Sigmoid colon (tissue), 7 donors: ENCODE data around the gene IFIT1. TPM values are rescaled to one million over a fixed set of nuclear protein-coding genes. Genes with fewer than 3 reads are reported as not detected.

Source experiments
- DNase-seq: peaks from one replicate; pipeline ENCODE4 v3.0.0-alpha.2; 2019
- H3K27ac ChIP-seq, 4 donors: fragments of 200-600 bp; sonication (generic); one replicate each; pipeline ENCODE4 v1.5.1; 2016 to 2019; ENCODE audit warnings: mild to moderate bottlenecking in 1 of 4
- H3K27me3 ChIP-seq, 3 donors: fragments of 200-600 bp; sonication (generic); one replicate each; pipeline ENCODE4 v1.5.1; 2019; ENCODE audit warnings: mild to moderate bottlenecking in 1 of 3
- H3K36me3 ChIP-seq, 4 donors: fragments of 200-600 bp; sonication (generic); one replicate each; pipeline ENCODE4 v1.5.1; 2016 to 2019
- H3K4me1 ChIP-seq, 4 donors: fragments of 200-600 bp; sonication (generic); one replicate each; pipeline ENCODE4 v1.5.1; 2017 to 2019
- H3K4me3 ChIP-seq, 4 donors: fragments of 200-600 bp; sonication (generic); one replicate each; pipeline ENCODE4 v1.5.1; 2017 to 2019; ENCODE audit warnings: mild to moderate bottlenecking in 2 of 4, moderate library complexity in 1 of 4
- H3K9me3 ChIP-seq, 4 donors: fragments of 200-600 bp in 3 of 4; sonication (generic) in 3 of 4; one replicate each; pipeline versions ENCODE4 v1.5.1 to v1.6.1; 2013 to 2019
- EP300 ChIP-seq, 4 donors: sonication (generic); formaldehyde crosslinking; IDR thresholded peaks; one replicate each; pipeline ENCODE4 v1.6.1; 2017; ENCODE audit warnings: antibody characterized with exemption in 4 of 4
- POLR2A ChIP-seq, 2 donors: fragments of 450-650 bp; IDR thresholded peaks; one replicate each; pipeline ENCODE4 v1.6.1; 2016; ENCODE audit warnings: antibody characterized with exemption in 2 of 2, mild to moderate bottlenecking in 2 of 2, moderate library complexity in 2 of 2
- POLR2AphosphoS5 ChIP-seq, 4 donors: sonication (generic); formaldehyde crosslinking; IDR thresholded peaks; one replicate each; pipeline ENCODE4 v1.6.1; 2017; ENCODE audit warnings: antibody characterized with exemption in 4 of 4
- WGBS, 2 donors: extraction: QIAGEN DNeasy Blood & Tissue Kit; methylation state at CpG; one replicate each; pipeline ENCODE4 v1.1.7; 2013; 5-methylcytosine and 5-hydroxymethylcytosine counted together
- intact Hi-C: fragments of 100-400 bp; cut with DNase I; formaldehyde crosslinking; loops from one replicate; pipeline ENCODE4 v1.15.1; 2023
- polyA plus RNA-seq, 3 donors: library from polyadenylated mRNA; stranded (reverse); fragments of 200-250 nt; gene quantifications; one replicate each; pipeline ENCODE4 v1.2.3, GENCODE V29; 2013
- total RNA-seq, 4 donors: library from RNA; depleted of rRNA; stranded (reverse); fragments of >200 nt; gene quantifications; one replicate each; pipeline ENCODE4 v1.1.0, GENCODE V29; 2016
- TF ChIP-seq, protein P1 (sequence below), 4 experiments: fragments of 450-650 bp in 3 of 4; fragments of 200-600 bp in 1 of 4; IDR thresholded peaks; one replicate each; pipeline ENCODE4 v1.5.1; 2016 to 2019; ENCODE audit warnings: antibody characterized with exemption in 4 of 4, mild to moderate bottlenecking in 3 of 4, moderate library complexity in 2 of 4
- donor health status: healthy with polysubstance abuse.
- donor health status: Bipolar disorder and iron deficiency.
- donor health status: healthy.

The IFIT1 gene, protein sequence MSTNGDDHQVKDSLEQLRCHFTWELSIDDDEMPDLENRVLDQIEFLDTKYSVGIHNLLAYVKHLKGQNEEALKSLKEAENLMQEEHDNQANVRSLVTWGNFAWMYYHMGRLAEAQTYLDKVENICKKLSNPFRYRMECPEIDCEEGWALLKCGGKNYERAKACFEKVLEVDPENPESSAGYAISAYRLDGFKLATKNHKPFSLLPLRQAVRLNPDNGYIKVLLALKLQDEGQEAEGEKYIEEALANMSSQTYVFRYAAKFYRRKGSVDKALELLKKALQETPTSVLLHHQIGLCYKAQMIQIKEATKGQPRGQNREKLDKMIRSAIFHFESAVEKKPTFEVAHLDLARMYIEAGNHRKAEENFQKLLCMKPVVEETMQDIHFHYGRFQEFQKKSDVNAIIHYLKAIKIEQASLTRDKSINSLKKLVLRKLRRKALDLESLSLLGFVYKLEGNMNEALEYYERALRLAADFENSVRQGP
- total RNA-seq: 10 to 100 TPM; 11.8 to 33.5 (median 20.9) TPM
- 10 to 100 TPM in 1 of 3 donors, 1 to 10 TPM in 2; 6.9 to 27.1 (median 7.2) TPM for polyA plus RNA-seq

DNA sequence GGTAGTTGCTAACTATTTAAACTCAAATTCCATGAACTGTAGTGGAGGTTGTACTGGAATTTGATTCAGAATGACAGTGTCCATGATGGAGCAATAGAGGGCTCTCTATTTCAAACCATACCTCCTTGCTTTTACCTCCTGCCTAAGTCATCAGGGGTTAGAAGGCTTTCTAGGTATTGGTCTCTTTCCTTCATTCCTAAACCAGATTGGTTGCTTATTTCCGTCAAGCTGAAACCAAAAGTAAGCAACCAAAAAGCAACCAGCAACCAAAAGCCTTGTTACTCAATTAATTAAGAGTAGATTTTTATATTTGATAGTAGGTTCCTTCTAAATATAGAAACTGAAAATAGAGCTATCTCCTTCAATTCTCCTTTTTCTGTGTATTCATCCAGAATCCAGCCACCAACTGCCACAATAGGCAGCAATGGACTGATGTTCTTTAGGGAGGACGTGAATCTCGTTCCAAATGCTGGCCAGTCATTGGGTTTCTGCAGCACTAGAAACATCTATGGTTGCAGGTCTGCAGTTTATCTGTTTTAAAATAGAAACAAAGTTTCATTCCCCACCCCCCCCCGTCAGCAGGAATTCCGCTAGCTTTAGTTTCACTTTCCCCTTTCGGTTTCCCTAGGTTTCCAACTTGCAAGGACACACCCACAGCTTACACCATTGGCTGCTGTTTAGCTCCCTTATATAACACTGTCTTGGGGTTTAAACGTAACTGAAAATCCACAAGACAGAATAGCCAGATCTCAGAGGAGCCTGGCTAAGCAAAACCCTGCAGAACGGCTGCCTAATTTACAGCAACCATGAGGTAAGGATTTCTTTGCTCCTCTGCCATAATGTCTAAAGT lies at the start of gene IFIT1:
TSS of gene IFIT1 (plus strand) at position 717 of the 850 bp plus-strand sequence. CDS start at position 807, 90 bp downstream.
- 4 to 9% methylated on average over 8 of the region's 8 CpGs for WGBS, 2 donors
- intact Hi-C loops: loop anchor here (2.0 kb wide), 1 partner anchor 23 kb away; the partner anchor contains the start of gene IFIT5

DNA sequence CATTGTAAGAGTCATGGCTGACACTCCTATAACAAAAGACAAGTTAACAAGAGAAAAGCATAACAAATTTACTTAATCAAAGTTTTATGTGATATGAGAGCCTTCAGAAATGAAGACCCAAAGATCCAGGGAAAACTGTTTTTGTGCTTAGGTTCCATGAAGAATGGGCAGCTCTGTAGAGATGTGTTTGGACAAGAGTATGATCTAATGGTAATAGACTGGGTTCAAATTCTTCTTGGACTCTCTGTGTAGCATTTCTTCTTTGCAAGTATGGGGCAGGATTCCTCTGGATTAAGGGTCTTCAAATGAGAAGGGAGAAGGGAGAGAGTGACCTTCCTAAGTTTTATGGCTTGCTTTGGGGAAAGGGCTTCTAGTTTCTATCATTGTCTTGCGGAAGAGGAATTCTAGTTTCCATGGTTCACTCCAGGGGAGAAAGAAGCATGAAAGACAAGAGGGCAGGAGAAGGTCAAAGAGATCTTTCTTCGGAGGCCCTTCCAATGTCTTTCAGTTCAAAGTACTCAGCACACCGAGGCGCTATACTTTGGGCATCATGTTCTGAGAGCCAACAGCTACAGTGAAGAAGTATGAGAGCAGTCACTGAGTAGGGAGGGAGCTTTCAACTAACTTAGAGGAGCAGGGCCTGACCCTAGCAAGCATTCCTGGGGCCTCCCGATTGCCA lies 49.2 kb upstream of the IFIT1 start:
- peaks cover 0 to 3% (median 0%) of the 10 kb centered on the region in 4 donors for H3K4me1 ChIP-seq
- H3K27me3 ChIP-seq: no peaks in the 10 kb centered on the region
- no peak overlapping the region for H3K4me3 ChIP-seq
- 93 to 94% methylated on average over 5 of the region's 5 CpGs for WGBS, 2 donors
- no peaks in the 10 kb centered on the region for H3K9me3 ChIP-seq
- no peak for DNase-seq
- H3K27ac ChIP-seq: no peak overlapping the region
- peaks cover 0 to 17% (median 6%) of the 10 kb centered on the region in 4 donors for H3K36me3 ChIP-seq
- TF ChIP-seq POLR2AphosphoS5 (IDR thresholded peaks at IDR 0.05) (no peak), POLR2A (IDR thresholded peaks at IDR 0.05) (no peak), EP300 (IDR thresholded peaks at IDR 0.05) (no peak)
- TF ChIP-seq, protein P1, sequence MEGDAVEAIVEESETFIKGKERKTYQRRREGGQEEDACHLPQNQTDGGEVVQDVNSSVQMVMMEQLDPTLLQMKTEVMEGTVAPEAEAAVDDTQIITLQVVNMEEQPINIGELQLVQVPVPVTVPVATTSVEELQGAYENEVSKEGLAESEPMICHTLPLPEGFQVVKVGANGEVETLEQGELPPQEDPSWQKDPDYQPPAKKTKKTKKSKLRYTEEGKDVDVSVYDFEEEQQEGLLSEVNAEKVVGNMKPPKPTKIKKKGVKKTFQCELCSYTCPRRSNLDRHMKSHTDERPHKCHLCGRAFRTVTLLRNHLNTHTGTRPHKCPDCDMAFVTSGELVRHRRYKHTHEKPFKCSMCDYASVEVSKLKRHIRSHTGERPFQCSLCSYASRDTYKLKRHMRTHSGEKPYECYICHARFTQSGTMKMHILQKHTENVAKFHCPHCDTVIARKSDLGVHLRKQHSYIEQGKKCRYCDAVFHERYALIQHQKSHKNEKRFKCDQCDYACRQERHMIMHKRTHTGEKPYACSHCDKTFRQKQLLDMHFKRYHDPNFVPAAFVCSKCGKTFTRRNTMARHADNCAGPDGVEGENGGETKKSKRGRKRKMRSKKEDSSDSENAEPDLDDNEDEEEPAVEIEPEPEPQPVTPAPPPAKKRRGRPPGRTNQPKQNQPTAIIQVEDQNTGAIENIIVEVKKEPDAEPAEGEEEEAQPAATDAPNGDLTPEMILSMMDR (IDR thresholded peaks at IDR 0.05): no peak
- intact Hi-C loops: no loop called here

More for the DNA sequence above, at the start of gene IFIT1:
- DNase-seq: peak; percentile 81
- Histone ChIP-seq H3K9me3 (no peaks in the 10 kb centered on the region), H3K4me3 (peak within 1 kb of the TSS; percentile 41 to 58 (median 52)), H3K4me1 (peaks cover 0 to 45% (median 42%) of the 10 kb centered on the region in 4 donors), H3K36me3 (no peaks in the 10 kb centered on the region), H3K27me3 (no peaks in the 10 kb centered on the region), H3K27ac (peak within 1 kb of the TSS; percentile 81 to 93 (median 84))
- TF ChIP-seq POLR2A (IDR thresholded peaks at IDR 0.05): peak in 1 of 2 donors; percentile 53
- TF ChIP-seq EP300 (IDR thresholded peaks at IDR 0.05): no peak
- peak; percentile 72 to 92 (median 82) for TF ChIP-seq POLR2AphosphoS5 (IDR thresholded peaks at IDR 0.05)
- TF ChIP-seq, protein P1 (IDR thresholded peaks at IDR 0.05): no peak

DNA sequence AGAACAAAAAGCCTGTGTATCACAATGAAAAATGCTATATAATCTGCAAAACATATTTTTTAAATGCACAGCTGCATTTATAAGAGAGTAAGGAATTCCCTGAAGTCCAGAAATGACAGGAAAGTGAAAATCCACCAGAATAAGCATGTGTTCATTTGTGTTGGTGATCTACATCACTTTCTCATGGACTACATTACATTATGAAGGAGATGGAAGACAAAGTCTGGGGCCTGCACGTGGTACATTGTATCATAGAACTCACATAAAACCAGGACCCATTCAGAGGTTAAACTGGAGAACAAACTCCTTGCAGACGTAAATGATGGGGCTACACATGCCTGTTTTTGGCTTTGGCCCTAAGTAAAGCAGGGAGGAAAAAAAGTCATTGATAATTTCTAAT lies 48.3 kb upstream of the IFIT1 start:
- Histone ChIP-seq H3K27ac (no peak overlapping the region), H3K4me3 (no peak overlapping the region), H3K9me3 (no peaks in the 10 kb centered on the region), H3K27me3 (no peaks in the 10 kb centered on the region), H3K36me3 (peaks cover 0 to 8% (median 1%) of the 10 kb centered on the region in 4 donors), H3K4me1 (peaks cover 0 to 3% (median 0%) of the 10 kb centered on the region in 4 donors)
- WGBS, 2 donors: 82 to 84% methylated on average over 2 of the region's 2 CpGs
- TF ChIP-seq, protein P1 (IDR thresholded peaks at IDR 0.05): no peak
- TF ChIP-seq EP300 (IDR thresholded peaks at IDR 0.05): no peak
- no peak for TF ChIP-seq POLR2AphosphoS5 (IDR thresholded peaks at IDR 0.05)
- no peak for TF ChIP-seq POLR2A (IDR thresholded peaks at IDR 0.05)
- intact Hi-C loops: no loop called here
- no peak for DNase-seq

DNA sequence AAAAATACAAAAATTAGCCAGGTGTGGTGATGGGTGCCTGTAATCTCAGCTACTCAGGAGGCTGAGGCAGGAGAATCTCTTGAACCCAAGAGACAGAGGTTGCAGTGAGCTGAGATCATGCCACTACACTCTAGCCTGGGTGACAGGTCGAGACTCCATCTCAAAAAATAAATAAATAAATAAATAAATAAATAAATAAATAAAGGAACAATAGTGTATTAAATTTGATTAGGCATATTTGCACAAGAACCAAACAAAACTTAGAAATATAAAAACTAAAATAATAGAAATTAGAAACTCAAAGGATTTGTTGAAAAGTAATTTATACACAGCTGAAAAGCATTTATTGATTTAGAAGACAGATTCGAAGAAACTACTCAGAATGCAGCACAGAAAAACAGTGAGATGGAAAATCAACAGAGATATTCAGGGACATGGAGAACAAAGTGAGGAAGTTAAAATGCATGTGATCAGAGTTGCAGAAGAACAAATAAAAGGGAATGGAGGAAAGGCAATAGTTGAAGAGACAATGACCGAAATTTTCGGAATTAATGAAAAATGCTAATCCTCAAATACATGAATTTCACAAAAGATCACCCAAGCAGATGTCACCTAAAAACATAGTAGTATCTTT lies 46.9 kb upstream of the IFIT1 start:
- 91 to 97% methylated on average over 4 of the region's 4 CpGs for WGBS, 2 donors
- TF ChIP-seq POLR2AphosphoS5 (IDR thresholded peaks at IDR 0.05): no peak
- TF ChIP-seq EP300 (IDR thresholded peaks at IDR 0.05): no peak
- TF ChIP-seq, protein P1 (IDR thresholded peaks at IDR 0.05): no peak
- no peak for TF ChIP-seq POLR2A (IDR thresholded peaks at IDR 0.05)
- H3K9me3 ChIP-seq: no peaks in the 10 kb centered on the region
- no peaks in the 10 kb centered on the region for H3K36me3 ChIP-seq
- no peaks in the 10 kb centered on the region for H3K27me3 ChIP-seq
- no peak for DNase-seq
- intact Hi-C loops: no loop called here
- peak overlapping the region in 1 of 4 donors; percentile 58 for H3K27ac ChIP-seq
- peaks cover 0 to 8% (median 3%) of the 10 kb centered on the region in 4 donors for H3K4me1 ChIP-seq
- H3K4me3 ChIP-seq: no peak overlapping the region
